Measurements from ENCODE around the gene TAF1D. TPM values are rescaled to one million over a fixed set of nuclear protein-coding genes. Genes with fewer than 3 reads are reported as not detected.

TAF1D gene
- total and polyA plus RNA-seq, 7 donors: 22.4 to 111 (median 89.2) TPM

DNA sequence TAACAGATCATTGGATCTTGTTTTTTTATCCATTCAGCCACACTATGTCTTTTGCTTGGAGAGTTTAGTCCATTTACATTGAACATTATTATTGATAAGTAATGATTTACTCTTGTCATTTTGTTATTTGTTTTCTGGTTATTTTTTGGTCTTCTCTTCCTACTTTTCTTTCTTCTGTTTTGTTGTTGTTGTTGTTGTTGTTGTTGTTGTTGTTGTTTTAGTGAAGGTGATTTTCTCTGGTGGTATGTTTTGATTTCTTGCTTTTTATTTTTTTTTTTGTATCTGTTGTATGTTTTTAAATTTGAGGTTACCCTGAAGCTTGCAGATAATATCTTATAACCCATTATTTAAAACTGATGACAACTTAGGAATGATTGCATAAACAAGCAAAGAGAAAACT, 28.6 kb downstream of the TAF1D start:
- DNase-seq: no peak
- no peaks in the 10 kb centered on the region for H3K27me3 ChIP-seq
- H3K4me1 ChIP-seq: no peaks in the 10 kb centered on the region
- H3K27ac ChIP-seq: no peak overlapping the region
- H3K36me3 ChIP-seq: peaks cover 3 to 56% (median 14%) of the 10 kb centered on the region in 4 donors
- peaks cover 0 to 9% (median 2%) of the 10 kb centered on the region in 4 donors for H3K9me3 ChIP-seq
- TF ChIP-seq POLR2A (IDR thresholded peaks at IDR 0.05) (no peak), EP300 (IDR thresholded peaks at IDR 0.05) (no peak), POLR2AphosphoS5 (IDR thresholded peaks at IDR 0.05) (no peak)
- TF ChIP-seq, protein P1, sequence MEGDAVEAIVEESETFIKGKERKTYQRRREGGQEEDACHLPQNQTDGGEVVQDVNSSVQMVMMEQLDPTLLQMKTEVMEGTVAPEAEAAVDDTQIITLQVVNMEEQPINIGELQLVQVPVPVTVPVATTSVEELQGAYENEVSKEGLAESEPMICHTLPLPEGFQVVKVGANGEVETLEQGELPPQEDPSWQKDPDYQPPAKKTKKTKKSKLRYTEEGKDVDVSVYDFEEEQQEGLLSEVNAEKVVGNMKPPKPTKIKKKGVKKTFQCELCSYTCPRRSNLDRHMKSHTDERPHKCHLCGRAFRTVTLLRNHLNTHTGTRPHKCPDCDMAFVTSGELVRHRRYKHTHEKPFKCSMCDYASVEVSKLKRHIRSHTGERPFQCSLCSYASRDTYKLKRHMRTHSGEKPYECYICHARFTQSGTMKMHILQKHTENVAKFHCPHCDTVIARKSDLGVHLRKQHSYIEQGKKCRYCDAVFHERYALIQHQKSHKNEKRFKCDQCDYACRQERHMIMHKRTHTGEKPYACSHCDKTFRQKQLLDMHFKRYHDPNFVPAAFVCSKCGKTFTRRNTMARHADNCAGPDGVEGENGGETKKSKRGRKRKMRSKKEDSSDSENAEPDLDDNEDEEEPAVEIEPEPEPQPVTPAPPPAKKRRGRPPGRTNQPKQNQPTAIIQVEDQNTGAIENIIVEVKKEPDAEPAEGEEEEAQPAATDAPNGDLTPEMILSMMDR (IDR thresholded peaks at IDR 0.05): no peak
- intact Hi-C loops (cut with DNase I): no loop called here
- H3K4me3 ChIP-seq: no peak overlapping the region

GRCh38 chr11:93710239-93710638, 31.1 kb downstream of the TAF1D start:
- Histone ChIP-seq H3K9me3 (peaks cover 0 to 9% (median 2%) of the 10 kb centered on the region in 4 donors), H3K36me3 (peaks cover 1 to 62% (median 20%) of the 10 kb centered on the region in 4 donors), H3K27me3 (no peaks in the 10 kb centered on the region), H3K27ac (no peak overlapping the region), H3K4me1 (no peaks in the 10 kb centered on the region), H3K4me3 (no peak overlapping the region)
- intact Hi-C loops (cut with DNase I): no loop called here
- WGBS, 2 donors: 95% methylated on average over 1 of the region's 1 CpG
- TF ChIP-seq POLR2AphosphoS5 (IDR thresholded peaks at IDR 0.05): no peak
- TF ChIP-seq, protein P1 (IDR thresholded peaks at IDR 0.05): no peak
- TF ChIP-seq EP300 (IDR thresholded peaks at IDR 0.05): no peak
- no peak for DNase-seq

DNA sequence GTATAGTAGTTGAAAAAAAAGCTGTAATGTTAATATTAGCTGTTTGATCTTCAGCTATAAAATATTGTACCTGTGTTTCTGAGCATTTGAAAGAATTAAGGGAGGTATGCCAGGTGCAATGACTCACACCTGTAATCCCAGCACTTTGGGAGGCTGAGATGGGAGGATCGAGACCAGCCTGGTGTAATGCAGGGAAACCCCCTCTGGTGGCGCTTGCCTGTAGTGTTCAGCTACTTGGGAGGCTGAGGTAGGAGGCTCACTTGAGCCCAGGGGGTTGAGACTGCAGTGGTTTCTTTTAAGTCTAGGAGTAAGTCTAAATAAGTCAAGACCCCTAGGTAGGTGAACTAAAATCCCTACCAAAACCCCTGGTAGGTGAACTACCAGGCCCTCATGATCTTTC, 37.1 kb downstream of the TAF1D start:
- no peak for DNase-seq
- Histone ChIP-seq H3K27me3 (no peaks in the 10 kb centered on the region), H3K4me3 (no peak overlapping the region), H3K36me3 (peaks cover 0 to 90% (median 14%) of the 10 kb centered on the region in 4 donors), H3K27ac (no peak overlapping the region), H3K4me1 (peaks cover 0 to 3% (median 0%) of the 10 kb centered on the region in 4 donors), H3K9me3 (peaks cover 0 to 2% (median 0%) of the 10 kb centered on the region in 4 donors)
- intact Hi-C loops (cut with DNase I): no loop called here
- WGBS, 2 donors: 97 to 98% methylated on average over 2 of the region's 2 CpGs
- TF ChIP-seq POLR2A (IDR thresholded peaks at IDR 0.05): no peak
- TF ChIP-seq, protein P1 (IDR thresholded peaks at IDR 0.05): no peak
- TF ChIP-seq POLR2AphosphoS5 (IDR thresholded peaks at IDR 0.05): no peak
- no peak for TF ChIP-seq EP300 (IDR thresholded peaks at IDR 0.05)

DNA sequence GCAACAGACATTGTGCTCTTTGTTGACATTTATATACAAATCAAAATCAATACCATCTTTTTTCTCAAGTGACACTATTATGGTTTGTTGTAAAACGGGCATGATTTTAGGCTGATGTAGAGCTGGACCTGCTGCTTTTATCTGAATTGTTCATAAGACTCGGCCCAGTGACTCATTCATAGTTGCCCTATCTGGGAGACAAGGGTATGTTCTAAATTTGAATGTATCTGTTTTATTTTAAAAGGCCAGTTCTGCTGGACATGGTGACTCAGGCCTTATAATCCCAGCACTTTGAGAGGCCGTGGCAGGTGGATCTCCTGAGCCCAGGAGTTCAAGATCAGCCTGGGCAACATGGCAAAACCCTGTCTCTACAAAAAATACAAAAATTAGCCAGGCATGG, 40.5 kb downstream of the TAF1D start:
- peaks cover 10 to 91% (median 22%) of the 10 kb centered on the region in 4 donors for H3K36me3 ChIP-seq
- peaks cover 0 to 3% (median 0%) of the 10 kb centered on the region in 4 donors for H3K4me1 ChIP-seq
- TF ChIP-seq POLR2AphosphoS5 (IDR thresholded peaks at IDR 0.05): no peak
- no peak for TF ChIP-seq EP300 (IDR thresholded peaks at IDR 0.05)
- TF ChIP-seq, protein P1 (IDR thresholded peaks at IDR 0.05): no peak
- no peak for TF ChIP-seq POLR2A (IDR thresholded peaks at IDR 0.05)
- intact Hi-C loops (cut with DNase I): no loop called here
- no peaks in the 10 kb centered on the region for H3K9me3 ChIP-seq
- H3K27ac ChIP-seq: no peak overlapping the region
- H3K27me3 ChIP-seq: no peaks in the 10 kb centered on the region
- no peak overlapping the region for H3K4me3 ChIP-seq
- no peak for DNase-seq
- 95 to 97% methylated on average over 3 of the region's 3 CpGs for WGBS, 2 donors

- H3K9me3 ChIP-seq: no peaks in the 10 kb centered on the region
- H3K4me1 ChIP-seq: peaks cover 0 to 3% (median 0%) of the 10 kb centered on the region in 4 donors
- 95 to 97% methylated on average over 4 of the region's 4 CpGs for WGBS, 2 donors
- intact Hi-C loops (cut with DNase I): no loop called here
- peaks cover 12 to 90% (median 21%) of the 10 kb centered on the region in 4 donors for H3K36me3 ChIP-seq
- H3K27ac ChIP-seq: no peak overlapping the region
- DNase-seq: no peak
- no peak for TF ChIP-seq POLR2A (IDR thresholded peaks at IDR 0.05)
- TF ChIP-seq POLR2AphosphoS5 (IDR thresholded peaks at IDR 0.05): no peak
- TF ChIP-seq EP300 (IDR thresholded peaks at IDR 0.05): no peak
- TF ChIP-seq, protein P1 (IDR thresholded peaks at IDR 0.05): no peak
- H3K4me3 ChIP-seq: no peak overlapping the region
- no peaks in the 10 kb centered on the region for H3K27me3 ChIP-seq
Measured at GRCh38 chr11:93697611-93698010, 43.7 kb downstream of the TAF1D start.

Data from sigmoid colon (tissue), 7 donors.